HepG2 (cell line): ENCODE results near the gene AXIN2. TPM values are rescaled to one million over a fixed set of nuclear protein-coding genes. Genes with fewer than 3 reads are reported as not detected.

Experiments
- BRD4 ChIP-seq: sonication (generic); formaldehyde crosslinking; IDR thresholded peaks from 2 replicates; pipeline ENCODE4 v1.4.0; 2020; ENCODE audit warnings: missing genetic modification reagents
- FOSL1 ChIP-seq: sonication (generic); formaldehyde crosslinking; IDR thresholded peaks from 2 replicates; pipeline ENCODE4 v1.9.0; 2021; ENCODE audit warnings: missing genetic modification reagents, borderline replicate concordance
- GATA4 ChIP-seq: sonication (generic); IDR thresholded peaks from 2 replicates; pipeline ENCODE4 v1.6.1; 2016; ENCODE audit warnings: antibody characterized with exemption, low read depth, borderline replicate concordance
- MBD4 ChIP-seq: IDR thresholded peaks from 2 replicates; pipeline ENCODE4 v1.6.1; 2012; ENCODE audit warnings: low read length, inconsistent platforms, borderline replicate concordance
- MTF2 ChIP-seq: sonication (generic); formaldehyde crosslinking; IDR thresholded peaks from 2 replicates; pipeline ENCODE4 v1.5.0; 2020; ENCODE audit warnings: missing genetic modification reagents, borderline replicate concordance
- PRMT3 ChIP-seq: sonication (generic); formaldehyde crosslinking; IDR thresholded peaks from 2 replicates; pipeline ENCODE4 v1.8.1; 2022; ENCODE audit warnings: low read depth, mild to moderate bottlenecking, moderate library complexity, missing genetic modification reagents, borderline replicate concordance
- SAP130 ChIP-seq: IDR thresholded peaks from 2 replicates; pipeline ENCODE4 v1.6.1; 2016; ENCODE audit warnings: low read depth
- SP140L ChIP-seq: sonication (generic); formaldehyde crosslinking; IDR thresholded peaks from 2 replicates; pipeline ENCODE4 v1.4.0; 2020; ENCODE audit warnings: missing genetic modification reagents, borderline replicate concordance
- SRY ChIP-seq: sonication (generic); formaldehyde crosslinking; IDR thresholded peaks from 2 replicates; pipeline ENCODE4 v1.8.0; 2022; ENCODE audit warnings: mild to moderate bottlenecking, missing genetic modification reagents
- THAP11 ChIP-seq: IDR thresholded peaks from 2 replicates; pipeline ENCODE4 v1.6.1; 2016; ENCODE audit warnings: missing biosample characterization, missing genetic modification reagents
- ZBTB38 ChIP-seq: sonication (generic); formaldehyde crosslinking; IDR thresholded peaks from 2 replicates; pipeline ENCODE4 v1.5.1; 2020; ENCODE audit warnings: mild to moderate bottlenecking, missing genetic modification reagents
- ZC3H4 ChIP-seq: sonication (generic); formaldehyde crosslinking; IDR thresholded peaks from 2 replicates; pipeline ENCODE4 v1.4.0; 2020; ENCODE audit warnings: missing genetic modification reagents, borderline replicate concordance
- ZFX ChIP-seq: sonication (generic); formaldehyde crosslinking; IDR thresholded peaks from 2 replicates; pipeline ENCODE4 v1.4.0; 2020; ENCODE audit warnings: mild to moderate bottlenecking, low read depth, missing genetic modification reagents, moderate library complexity
- ZSCAN21 ChIP-seq: sonication (generic); formaldehyde crosslinking; IDR thresholded peaks from 2 replicates; pipeline ENCODE4 v1.8.0; 2022; ENCODE audit warnings: mild to moderate bottlenecking, missing genetic modification reagents, moderate library complexity, borderline replicate concordance
- polyA plus RNA-seq, 8 experiments: library from polyadenylated mRNA; depleted of rRNA in 3 of 8; stranded (reverse) in 7 of 8; unstranded in 1 of 8; fragments of >200 nt; fragmentation: Illumina TruSeq in 4 of 8; extraction: Trizol in 4 of 8; gene quantifications; 2 replicates each; pipeline versions ENCODE4 v1.2.1 to v1.2.3, GENCODE V29; 2011 to 2016; ENCODE audit warnings: low read depth in 4 of 8, missing spikeins in 1 of 8, mixed read lengths in 1 of 8; ENCODE audit not compliant: insufficient read depth in 1 of 8
- total RNA-seq, 5 experiments: library from RNA; depleted of rRNA; stranded (reverse); fragments of >200 nt; fragmentation: Illumina TruSeq; extraction: Trizol; gene quantifications; 2 replicates each; pipeline ENCODE4 v1.2.3, GENCODE V29; 2016; ENCODE audit warnings: low read depth in 1 of 5
- TF ChIP-seq, protein P1 (sequence below): sonication (generic); formaldehyde crosslinking; IDR thresholded peaks from 2 replicates; pipeline ENCODE4 v1.8.0; 2022; ENCODE audit warnings: mild to moderate bottlenecking, missing genetic modification reagents, moderate library complexity
- TF ChIP-seq, protein P2 (sequence below): sonication (generic); formaldehyde crosslinking; conservative IDR thresholded peaks from 2 replicates; pipeline ENCODE4 v1.8.0; 2022; ENCODE audit warnings: mild to moderate bottlenecking, moderate library complexity, missing genetic modification reagents
- TF ChIP-seq, protein P3 (sequence below): sonication (generic); formaldehyde crosslinking; IDR thresholded peaks from 2 replicates; pipeline ENCODE4 v1.5.0; 2020; ENCODE audit warnings: missing genetic modification reagents, mild to moderate bottlenecking, borderline replicate concordance
- TF ChIP-seq, protein P4 (sequence below): sonication (generic); formaldehyde crosslinking; IDR thresholded peaks from 2 replicates; pipeline ENCODE4 v1.4.0; 2020; ENCODE audit warnings: missing genetic modification reagents
- TF ChIP-seq, protein P5 (sequence below), 2 experiments: fragments of 450-650 bp in 1 of 2; sonication (generic) in 1 of 2; formaldehyde crosslinking; IDR thresholded peaks; 2 replicates each; pipeline versions ENCODE4 v1.5.0 to v1.8.0; 2020 to 2022; ENCODE audit warnings: mild to moderate bottlenecking in 1 of 2, missing genetic modification reagents in 1 of 2

Gene AXIN2
- total and polyA plus RNA-seq, 2 of the 13 experiments (the other 11 are each of a cell fraction or from before 2014, with no cell fraction given): 58.6 to 63.4 TPM

DNA sequence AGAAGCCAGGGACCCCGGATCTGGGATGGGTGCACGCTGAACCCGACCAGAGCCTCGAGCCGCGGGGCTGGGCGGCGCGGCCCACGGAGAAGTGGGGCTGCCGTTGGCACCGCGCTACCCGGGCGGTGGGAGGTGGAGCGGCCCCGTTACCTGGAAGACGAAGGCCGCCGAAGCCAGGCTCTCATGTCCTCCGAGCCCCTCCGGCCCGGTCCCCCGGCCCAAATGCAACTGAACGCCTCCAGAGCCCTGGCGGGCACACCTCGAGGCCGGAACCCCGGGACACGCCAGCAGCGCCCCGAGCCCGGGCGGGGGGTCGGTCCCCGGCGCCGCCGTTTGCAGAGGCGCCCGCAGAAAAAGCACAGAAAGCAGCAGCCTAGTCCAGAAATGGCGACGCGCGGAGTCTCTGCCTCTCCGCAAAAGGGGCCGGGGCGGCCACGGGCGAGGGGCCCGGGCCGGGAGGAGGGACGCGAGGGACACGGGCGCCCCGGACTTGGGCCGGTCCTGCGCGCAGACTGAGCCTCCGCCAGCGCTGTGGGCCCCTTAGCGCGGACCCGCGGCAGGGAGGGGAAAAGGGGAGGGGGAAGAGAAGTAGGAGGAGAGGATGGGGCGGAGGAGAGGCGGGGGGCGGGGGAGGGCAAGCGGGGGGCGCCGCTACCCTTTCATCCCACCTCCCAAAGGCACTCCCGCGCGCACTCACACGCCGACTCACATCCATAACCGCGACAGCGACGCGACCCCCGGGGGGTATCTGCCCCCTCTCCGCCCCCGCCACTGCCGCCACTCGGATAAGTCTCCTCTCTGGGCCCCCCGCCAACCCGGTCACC, 1.4 kb downstream of the AXIN2 start (continued):
- TF ChIP-seq, protein P1, sequence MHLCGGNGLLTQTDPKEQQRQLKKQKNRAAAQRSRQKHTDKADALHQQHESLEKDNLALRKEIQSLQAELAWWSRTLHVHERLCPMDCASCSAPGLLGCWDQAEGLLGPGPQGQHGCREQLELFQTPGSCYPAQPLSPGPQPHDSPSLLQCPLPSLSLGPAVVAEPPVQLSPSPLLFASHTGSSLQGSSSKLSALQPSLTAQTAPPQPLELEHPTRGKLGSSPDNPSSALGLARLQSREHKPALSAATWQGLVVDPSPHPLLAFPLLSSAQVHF (CRISPR knock-in tag): peak; percentile 82; the same call in 1 of the 2 replicates
- TF ChIP-seq GATA4: peak; percentile 45; the same call in 1 of the 2 replicates
- peak; percentile 32; the same call in 1 of the 2 replicates for TF ChIP-seq ZBTB38 (CRISPR knock-in tag)
- TF ChIP-seq SP140L (CRISPR knock-in tag): 0 out of 2 replicates have a peak, but pooled peaks have one; percentile 20
- peak; percentile 16; the same call in 1 of the 2 replicates for TF ChIP-seq THAP11
- no peak; the same call in 1 of the 2 replicates for TF ChIP-seq FOSL1 (CRISPR knock-in tag)
- 0 out of 2 replicates have a peak, but pooled peaks have one; percentile 8 for TF ChIP-seq PRMT3 (CRISPR knock-in tag)
- no peak for TF ChIP-seq MTF2 (CRISPR knock-in tag)
- 0 out of 2 replicates have a peak, but pooled peaks have one; percentile 30 for TF ChIP-seq ZSCAN21
- TF ChIP-seq, protein P2, sequence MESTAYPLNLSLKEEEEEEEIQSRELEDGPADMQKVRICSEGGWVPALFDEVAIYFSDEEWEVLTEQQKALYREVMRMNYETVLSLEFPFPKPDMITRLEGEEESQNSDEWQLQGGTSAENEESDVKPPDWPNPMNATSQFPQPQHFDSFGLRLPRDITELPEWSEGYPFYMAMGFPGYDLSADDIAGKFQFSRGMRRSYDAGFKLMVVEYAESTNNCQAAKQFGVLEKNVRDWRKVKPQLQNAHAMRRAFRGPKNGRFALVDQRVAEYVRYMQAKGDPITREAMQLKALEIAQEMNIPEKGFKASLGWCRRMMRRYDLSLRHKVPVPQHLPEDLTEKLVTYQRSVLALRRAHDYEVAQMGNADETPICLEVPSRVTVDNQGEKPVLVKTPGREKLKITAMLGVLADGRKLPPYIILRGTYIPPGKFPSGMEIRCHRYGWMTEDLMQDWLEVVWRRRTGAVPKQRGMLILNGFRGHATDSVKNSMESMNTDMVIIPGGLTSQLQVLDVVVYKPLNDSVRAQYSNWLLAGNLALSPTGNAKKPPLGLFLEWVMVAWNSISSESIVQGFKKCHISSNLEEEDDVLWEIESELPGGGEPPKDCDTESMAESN: peak; percentile 65; the same call in 1 of the 2 replicates
- TF ChIP-seq ZC3H4 (CRISPR knock-in tag): peak; percentile 82; the same call in 1 of the 2 replicates
- TF ChIP-seq MBD4: no peak
- TF ChIP-seq, protein P3, sequence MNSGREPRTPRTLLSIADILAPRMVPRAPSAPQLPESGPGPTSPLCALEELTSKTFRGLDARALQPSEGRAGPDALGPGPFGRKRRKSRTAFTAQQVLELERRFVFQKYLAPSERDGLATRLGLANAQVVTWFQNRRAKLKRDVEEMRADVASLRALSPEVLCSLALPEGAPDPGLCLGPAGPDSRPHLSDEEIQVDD (CRISPR knock-in tag): 0 out of 2 replicates have a peak, but pooled peaks have one; percentile 4
- TF ChIP-seq BRD4 (CRISPR knock-in tag): peak; percentile 21; the same call in 1 of the 2 replicates
- peak; percentile 89 for TF ChIP-seq SAP130 (CRISPR knock-in tag)
- TF ChIP-seq SRY (CRISPR knock-in tag): 0 out of 2 replicates have a peak, but pooled peaks have one; percentile 14
- TF ChIP-seq, protein P4, sequence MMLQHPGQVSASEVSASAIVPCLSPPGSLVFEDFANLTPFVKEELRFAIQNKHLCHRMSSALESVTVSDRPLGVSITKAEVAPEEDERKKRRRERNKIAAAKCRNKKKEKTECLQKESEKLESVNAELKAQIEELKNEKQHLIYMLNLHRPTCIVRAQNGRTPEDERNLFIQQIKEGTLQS: peak; percentile 39; the same call in 1 of the 2 replicates
- peak; percentile 63 for TF ChIP-seq ZFX (CRISPR knock-in tag)
- TF ChIP-seq, protein P5, sequence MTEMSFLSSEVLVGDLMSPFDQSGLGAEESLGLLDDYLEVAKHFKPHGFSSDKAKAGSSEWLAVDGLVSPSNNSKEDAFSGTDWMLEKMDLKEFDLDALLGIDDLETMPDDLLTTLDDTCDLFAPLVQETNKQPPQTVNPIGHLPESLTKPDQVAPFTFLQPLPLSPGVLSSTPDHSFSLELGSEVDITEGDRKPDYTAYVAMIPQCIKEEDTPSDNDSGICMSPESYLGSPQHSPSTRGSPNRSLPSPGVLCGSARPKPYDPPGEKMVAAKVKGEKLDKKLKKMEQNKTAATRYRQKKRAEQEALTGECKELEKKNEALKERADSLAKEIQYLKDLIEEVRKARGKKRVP (CRISPR knock-in tag; IDR thresholded peaks at IDR 0.05): 0 out of 4 replicates have a peak, but pooled peaks of 1 of the 2 experiments have one; percentile 52
